ENCODE measurements around the gene ELOF1.
A peak's percentile ranks its signal among the peaks of the same experiment; 100 is the strongest.
"Not testable (repeated sequence)": the region's sequence is repeated elsewhere in the genome, so short reads cannot be mapped to it uniquely, and the experiment has no call there.

ELOF1 gene
- 17.8 to 23.0 reads per million in 2 donors for total RNA-seq

DNA sequence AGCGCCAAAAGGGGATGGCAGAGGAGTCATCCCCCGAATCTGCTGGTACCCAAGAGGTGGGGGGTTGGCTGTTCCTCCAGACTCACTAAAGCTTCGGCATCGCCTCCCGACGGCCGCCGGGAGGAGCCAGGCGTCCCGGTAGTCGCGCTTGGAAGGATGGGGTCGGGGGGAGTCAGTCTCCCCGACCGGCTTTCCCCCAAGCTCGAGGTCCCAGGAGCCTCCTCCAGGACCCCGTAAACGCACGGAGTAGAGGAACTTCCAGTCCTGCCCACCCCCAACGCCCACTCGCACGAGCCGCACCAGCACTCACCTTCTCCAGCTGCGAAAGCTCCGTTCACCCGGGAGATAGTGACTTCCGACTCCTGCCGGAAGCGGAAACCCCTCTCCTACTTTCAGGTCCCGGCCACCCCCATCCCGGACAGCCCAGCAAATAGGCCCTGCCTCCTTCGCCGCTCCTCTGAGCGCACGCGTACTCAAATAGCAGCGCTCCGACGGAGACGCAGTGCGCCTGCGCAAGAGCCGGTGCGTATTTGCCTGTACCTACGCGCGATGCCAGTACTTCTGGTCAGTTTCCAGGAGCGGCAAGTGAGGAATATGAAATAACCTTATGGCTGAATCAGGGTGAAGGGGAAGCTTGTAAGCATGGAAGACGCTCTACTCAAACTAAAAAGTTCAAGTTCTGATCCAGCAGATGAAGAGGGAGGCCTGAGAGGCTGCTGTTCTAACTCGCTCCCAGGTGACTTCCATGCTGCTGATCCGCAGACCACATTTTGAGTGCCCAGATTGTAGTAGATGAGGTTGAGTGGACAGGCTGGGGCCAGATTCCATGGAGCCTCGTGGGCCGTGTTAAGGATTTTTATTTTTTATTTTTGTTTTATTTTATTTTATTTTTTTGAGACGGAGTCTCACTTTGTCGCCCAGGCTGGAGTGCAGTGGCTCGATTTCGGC is at the start of gene ELOF1:
Gene ELOF1 (minus strand): TSS at position 350 of the 948 bp plus-strand sequence. CDS start 4,883 bp downstream, outside the sequence.
- DNase-seq: peak; percentile 91 to 98 (median 95)

DNA sequence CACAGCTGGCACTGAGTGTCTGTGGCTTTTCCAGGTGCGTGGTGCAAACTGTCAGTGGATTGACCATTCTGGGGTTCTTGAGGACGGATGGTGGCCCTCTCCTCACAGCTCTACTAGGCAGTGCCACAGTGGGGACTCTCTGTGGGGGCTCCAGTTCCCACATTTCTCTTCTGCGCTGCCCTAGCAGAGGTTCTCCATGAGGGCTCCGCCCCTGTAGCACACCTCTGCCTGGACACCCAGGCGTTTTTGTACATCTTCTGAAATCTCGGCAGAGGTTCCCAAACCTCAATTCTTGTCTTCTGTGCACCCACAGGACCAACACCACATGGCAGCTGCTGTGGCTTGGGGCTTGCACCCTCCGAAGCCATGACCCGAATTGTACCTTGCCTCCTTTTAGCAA is 47.5 kb upstream of the ELOF1 start:
- no peak for DNase-seq

DNA sequence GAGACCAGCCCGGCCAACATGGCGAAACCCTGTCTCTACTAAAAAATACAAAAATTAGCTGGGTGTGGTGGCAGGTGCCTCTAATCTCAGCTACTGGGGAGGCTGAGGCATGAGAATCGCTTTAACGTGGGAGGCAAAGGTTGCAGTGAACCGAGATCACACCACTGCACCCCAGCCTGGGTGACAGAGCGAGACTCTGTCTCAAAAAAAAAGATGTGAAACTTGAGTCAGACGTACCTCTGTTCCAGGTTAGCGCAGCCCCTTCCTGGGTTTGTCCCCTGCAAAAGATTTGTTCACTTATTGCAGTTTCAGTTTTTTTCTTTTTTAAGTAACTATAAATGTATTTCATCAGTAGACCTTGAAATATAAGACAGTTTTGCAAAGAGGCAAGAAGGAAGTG is 40.7 kb upstream of the ELOF1 start:
- DNase-seq: not testable (repeated sequence)

DNA sequence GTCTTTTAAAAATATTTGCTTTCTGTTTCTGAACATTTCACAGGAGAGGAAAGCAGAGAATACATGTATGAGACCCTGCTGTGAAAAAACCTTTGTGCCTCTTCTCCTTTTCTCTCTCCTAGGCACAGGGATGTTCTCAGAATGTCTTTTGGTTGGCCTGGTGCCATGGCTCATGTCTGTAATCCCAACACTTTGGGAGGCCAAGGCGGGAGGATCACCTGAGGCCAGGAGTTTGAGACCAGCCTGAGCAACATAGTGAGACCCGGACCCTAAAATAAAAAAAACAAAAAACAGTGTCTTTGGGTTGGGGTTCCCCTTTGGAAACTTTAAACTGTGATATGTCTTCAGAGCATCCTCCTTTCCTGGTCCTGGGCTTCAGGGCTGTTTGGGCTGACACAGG is 39.7 kb upstream of the ELOF1 start:
- no peak for DNase-seq

DNA sequence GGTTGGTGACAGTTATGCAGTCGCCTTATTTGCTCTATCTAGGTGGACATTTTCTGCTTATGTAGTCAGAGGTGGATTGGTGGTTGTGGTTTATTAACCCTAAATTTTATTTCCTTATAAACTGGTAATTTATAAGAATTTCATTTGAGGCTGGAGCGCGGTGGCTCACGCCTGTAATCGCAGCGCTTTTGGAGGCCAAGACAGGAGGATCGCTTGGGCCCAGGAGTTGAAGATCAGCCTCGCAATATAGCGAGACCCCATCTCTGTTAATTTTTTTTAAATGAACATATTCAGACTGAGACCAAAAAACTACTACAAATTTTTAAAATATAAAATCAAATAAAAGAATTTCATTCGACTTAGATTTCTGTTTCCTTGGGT is 39.1 kb upstream of the ELOF1 start:
- no peak for DNase-seq

DNA sequence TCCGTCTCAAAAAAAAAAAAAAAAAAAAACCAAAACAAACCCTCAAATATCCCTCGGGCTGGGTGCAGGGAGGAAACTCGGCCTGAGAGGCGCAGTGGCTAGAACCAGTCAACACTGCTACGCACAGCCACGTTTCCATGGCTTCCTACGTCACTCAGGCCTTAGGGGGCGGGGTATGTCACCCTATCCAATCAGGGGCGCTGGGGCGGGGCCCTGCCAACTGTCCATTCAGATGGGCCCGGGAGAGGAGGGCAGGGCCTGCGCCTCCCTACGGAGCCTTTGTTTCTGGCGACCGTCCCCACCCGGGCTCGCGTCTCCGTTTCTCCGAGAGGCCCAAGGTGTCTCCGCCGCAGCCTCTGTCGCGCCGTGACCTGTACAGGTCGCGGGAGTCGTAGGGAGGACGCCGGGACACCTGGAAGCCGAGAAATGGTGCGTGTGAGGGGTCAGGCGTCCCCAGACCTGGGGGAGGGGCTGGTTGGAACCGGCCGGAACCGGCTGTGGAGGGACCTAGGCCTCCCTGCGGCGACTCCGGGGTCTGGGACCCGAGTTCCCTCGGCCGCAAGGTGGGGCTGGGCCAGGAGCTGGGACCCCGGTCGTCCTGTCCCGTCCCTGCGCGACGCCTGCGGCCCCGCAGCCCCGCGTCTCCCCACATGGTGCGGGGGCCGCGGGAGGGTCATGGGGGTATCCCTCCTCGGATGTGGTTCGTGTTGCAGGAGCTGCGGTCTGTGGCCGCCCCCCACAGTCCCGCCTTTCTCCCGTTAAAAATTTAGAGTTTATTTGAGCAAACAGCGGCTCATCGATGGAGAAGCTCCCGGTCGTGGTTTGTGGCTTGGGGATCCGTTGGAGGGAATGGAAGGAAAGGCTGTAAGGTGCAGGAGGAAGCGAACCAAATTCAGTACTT is 38.4 kb upstream of the ELOF1 start, which contains the start of gene ZNF627:
Gene ZNF627 (plus strand): TSS at position 282 of the 901 bp plus-strand sequence. CDS start 145 bp downstream, at position 427.
- DNase-seq: peak; percentile 89 to 99 (median 97)

DNA sequence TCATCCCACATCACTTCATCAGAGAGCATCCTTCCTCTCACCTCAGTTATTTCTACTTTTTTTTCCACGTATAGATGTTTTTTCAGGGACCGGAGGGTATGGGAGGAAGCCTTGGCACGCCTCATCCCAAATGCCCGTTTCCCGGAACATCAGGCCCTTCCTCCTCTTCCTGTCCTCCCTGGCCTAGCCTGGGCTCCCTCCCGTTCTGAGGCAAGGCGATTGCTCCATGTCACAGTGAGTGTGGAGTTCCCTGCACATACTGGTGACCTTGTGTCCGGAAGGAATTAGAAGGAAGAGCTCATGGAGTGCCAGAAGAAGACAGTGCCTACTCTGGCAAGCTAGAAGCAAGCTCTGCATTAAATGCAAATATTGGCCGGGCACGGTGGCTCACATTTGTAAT is 37.1 kb upstream of the ELOF1 start:
- no peak for DNase-seq

DNA sequence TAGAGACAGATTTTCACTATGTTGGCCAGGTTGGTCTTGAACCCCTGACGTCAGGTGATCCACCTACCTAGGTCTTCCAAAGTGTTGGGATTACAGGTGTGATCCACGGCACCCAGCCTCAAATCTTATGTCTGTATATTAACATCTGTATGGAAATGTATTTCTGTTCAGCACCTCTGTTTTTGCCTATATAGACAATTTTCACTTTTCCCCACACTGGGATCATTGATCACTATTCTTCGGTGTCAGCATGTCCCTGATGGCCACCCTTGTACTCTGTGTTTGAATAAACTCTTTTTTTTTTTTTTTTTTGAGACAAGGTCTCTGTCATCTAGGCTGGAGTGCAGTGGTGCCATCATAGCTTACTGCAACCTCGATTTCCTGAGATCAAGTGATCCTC is 35.1 kb upstream of the ELOF1 start:
- DNase-seq: no peak

DNA sequence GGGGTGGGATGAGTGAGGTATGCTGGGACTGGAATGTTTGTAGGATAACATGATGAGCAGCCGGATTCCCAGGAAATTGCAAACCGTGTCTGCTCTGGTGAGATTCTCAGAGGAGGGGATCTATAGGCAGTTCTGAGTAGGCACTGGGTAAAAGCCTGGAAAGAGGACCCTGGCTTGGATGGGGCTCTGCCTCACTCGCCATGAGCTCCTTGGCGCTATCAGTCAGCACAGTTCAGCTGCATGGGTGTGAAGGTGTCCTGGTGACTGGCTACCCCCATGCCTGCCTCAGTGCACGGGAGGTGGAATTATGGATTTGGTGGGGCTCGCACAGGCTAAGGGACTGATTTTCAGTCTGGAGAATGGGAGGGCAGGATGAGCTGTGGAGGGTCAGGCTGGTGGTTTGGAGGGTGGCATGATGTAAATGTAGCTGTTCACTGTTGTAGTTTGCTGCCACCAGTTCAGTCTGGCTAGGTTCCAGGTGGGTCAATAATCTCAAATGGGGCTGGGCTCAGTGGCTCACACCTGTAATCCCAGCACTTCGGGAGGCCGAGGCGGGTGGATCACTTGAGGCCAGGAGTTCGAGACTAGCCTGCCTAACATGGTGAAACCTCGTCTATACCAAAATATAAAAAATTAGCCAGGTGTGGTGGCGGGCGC is 29.1 kb upstream of the ELOF1 start:
- no peak for DNase-seq

DNA sequence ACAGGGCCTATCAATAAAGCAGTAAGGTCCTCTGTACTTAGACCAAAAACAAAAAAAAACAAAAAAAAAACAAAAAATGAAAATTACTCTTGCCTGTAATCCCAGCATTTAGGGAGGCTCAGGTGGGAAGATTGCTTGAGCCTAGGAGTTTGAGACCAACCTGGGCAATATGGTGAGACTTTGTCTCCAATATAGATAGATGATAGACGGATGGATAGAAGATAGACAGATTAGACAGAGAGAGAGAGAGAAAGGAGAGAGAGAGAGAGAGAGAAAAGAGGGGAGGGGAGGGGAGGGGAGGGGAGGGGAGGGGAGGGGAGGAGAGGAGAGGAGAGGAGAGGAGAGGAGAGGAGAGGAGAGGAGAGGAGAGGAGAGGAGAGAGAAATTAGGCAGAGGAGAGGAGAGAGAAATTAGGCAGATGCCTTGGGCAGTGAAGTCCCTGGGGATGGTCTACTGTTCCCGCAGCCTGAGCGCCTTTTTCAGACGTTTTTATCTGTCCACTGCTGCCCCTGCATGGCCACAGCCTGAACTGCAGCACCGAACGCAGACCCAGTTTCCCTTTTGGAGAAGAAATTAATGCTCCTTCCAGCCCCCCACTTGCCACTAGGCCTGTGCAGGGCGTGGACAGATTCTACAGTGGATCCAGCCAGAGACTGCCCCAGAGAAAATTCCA is 28.4 kb upstream of the ELOF1 start:
- peak; percentile 50 to 77 (median 63) for DNase-seq

DNA sequence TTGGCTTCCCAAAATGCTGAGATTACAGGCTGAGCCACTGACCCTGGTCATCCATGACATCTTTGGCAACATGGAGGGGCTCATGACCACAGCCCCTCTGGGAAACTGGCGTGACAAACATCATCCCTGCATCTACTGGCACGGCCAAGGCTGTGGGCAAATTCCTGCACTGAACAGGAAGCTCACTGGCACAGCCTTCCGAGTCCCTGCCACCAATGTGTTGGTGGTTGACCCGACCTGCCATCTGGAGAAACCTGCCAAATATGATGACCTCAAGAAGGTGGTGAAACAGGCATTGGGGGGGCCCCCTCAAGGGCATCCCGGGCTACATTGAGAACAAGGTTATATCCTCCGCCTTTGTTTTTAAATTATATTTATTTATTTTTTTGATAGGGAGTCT is 27.3 kb upstream of the ELOF1 start:
- no peak for DNase-seq

DNA sequence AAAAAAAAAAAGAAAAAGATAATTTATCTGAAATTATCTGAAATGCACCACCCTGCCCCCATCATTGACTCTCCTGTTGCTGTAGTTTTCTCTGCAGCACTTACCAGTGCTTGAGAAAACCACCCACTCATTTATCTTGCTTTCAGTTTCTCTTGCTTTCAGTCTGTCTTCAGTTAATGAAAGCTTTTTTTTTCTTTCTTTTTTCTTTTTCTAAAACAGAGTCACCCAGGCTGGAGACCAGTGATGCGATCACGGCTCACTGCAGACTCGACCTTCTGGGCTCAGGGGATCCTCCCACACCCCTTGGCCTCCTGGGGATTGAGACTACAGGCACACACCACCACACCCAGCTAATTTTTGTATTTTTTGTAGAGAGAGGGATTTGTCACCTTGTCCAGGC is 22.7 kb upstream of the ELOF1 start:
- DNase-seq: peak in 2 of 5 experiments; percentile 8 to 85

DNA sequence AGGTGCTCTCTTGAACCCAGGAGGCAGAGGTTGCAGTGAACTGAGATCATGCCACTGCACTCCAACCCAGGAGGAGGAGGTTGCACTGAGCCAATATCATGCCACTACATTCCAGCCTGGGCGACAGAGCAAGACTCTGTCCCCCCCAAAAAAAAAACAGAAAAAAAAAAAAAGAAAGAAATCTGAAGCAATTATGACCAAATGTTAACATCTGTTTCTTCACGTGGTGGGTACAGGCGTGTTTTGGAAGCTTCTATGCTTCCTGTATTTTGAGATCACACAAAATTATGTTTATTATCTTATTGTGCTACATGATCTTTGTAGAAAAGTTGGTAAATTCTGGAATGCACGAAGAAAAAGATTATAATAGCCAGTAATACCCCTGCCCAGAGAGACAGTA is 21.1 kb upstream of the ELOF1 start:
- no peak for DNase-seq

DNA sequence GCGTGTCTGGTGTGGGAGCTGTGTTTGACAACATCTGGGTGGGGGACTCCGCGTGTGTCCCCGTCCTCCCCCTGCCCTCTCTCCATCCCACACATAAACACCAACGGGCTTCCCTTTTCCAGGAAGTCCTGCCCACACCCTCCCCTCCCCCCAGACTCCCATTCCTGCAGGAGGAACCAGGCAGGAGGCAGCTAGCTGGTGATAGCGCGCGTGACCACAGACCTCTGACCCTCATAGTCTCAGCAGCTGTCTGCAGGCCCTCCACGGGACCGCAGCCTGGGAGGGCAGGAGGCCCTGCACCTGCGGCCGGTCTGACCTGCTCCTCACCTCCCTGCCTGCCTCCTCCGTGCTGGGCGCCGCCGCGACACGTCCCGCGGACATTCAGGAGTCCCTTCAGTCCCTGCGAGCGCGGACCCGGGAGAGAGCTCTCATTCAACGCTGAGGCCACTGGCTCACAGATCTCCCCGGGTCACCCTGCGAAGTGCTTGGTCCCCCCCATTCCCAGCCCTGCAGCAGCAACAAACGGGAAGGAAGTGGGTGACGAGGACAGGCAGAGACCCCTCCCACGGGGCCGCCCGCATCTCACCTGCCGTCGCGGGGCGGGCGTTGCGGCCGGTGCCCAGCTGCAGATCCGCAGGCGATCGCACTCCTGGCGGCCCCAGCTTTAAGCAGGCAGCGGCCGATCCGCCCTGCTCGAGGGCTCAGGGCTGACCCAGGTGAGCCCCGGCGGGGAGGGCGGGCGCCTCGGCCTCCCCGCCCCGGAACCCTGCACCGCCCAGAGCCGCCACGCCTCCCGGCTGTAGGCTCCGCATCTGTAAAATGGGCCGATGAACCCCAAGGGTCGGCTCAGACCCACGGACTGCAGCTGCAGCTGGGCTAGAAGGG is 19.5 kb upstream of the ELOF1 start:
- peak in 3 of 5 experiments; percentile 4 to 67 (median 29) for DNase-seq

DNA sequence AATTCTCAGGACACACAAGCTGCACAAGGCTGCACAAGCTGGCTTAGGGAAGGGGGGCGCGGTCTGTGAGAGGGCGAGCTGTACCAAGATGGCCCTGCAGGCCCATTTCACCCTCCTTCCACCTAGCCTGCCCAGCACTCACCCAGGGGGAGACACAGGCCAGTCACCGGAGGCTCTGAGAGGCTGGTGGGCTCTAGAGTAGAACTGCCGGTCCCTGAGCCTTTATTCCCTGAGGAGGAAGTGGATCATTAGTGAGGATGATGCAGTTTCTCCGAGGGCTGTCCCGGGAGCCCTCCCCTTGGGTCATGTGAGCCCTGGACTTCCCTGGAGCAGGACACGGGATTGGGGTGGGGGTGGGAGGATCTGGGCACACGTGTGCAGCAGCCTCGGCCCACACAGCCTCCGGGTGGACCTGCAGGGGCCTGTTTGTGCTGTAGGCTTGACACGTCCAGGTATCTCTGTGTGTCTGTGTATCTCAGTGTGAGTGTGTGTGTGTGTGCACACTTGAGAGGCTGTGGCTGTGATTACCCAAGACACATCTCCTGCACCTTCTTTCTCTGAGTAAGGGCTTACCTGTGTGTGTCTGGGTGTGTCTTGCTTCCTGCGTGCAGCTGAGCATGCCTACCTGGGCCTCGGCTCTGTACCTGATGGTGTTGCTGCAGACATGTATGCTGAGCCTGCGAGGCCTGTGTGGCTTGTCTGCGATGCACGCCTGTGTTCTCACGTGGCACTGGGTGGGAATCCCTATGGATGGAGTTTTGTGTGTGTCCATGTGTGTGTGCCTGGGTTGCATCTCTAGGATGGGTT is 18.6 kb upstream of the ELOF1 start, which contains the start of gene ACP5:
Gene ACP5 (minus strand): TSS at position 195 of the 807 bp plus-strand sequence. CDS start 328 bp downstream, outside the sequence.
- DNase-seq: no peak

DNA sequence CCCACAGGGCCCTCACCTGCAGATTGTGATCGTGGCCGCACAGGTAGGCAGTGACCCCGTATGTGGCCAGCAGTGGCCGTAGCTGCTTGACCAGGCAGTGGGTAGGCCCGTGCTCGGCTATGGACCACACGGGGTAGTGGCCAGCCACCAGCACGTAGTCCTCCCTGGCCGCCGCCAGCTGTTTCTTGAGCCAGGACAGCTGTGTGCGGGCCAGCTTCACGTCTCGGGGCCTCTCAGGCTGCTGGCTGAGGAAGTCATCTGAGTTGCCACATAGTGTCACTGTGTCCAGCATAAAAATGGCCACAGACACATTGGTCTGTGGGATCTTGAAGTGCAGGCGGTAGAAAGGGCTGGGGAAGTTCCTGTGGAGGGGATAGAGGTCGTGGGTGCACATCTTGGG is 17.2 kb upstream of the ELOF1 start:
- no peak for DNase-seq

DNA sequence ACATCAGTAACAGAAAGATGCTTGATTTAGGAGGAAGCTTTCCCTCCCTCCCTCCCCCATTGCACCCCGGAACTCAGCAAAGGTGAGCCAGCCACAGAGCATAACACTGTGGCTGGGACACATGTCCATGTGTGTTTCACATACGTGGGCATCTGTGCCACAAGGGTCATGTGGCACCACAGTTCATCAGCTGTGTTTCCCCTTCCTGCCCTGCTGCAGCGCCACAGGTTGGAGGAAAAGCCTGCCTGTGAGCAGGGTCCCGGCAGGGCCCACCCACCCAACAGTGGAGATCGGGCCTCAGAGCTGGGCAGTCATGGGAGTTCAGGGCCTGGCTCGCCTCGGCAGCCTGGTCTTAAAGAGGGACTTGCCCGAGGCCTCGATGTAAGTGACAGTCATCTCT is 15.7 kb upstream of the ELOF1 start:
- peak in 1 of 5 experiments; percentile 70 for DNase-seq

DNA sequence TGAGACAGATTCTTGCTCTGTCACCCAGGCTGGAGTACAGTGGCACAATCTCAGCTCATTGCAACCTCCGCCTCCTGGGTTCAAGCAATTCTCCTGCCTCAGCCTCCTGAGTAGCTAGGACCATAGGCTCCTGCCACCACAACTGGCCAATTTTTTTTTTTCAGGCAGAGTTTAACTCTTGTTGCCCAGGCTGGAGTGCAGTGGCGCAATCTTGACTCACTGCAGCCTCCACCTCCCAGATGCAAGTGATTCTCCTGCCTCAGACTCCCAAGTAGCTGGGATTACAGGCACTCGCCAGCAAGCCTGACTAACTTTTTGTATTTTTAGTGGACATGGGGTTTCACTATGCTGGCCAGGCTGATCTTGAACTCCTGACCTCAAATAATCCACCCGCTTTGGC is 14.7 kb upstream of the ELOF1 start:
- DNase-seq: not testable (repeated sequence)

DNA sequence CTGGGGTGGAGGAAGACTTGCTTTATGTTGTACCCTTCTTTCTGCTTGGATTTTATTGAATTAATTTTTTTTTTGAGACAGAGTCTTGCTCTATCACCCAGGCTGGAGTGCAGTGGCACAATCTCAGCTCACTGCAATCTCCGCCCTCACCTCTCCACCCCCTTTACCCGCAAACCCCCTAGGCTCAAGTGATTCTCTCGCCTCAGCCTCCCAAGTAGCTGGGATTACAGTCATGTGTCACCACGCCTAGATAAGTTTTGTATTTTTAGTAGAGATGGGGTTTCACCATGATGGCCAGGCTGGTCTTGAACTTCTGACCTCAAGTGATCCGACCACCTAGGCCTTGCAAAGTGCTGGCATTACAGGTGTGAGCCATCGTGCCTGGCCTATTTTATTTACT is 14.3 kb upstream of the ELOF1 start:
- not testable (repeated sequence) for DNase-seq

DNA sequence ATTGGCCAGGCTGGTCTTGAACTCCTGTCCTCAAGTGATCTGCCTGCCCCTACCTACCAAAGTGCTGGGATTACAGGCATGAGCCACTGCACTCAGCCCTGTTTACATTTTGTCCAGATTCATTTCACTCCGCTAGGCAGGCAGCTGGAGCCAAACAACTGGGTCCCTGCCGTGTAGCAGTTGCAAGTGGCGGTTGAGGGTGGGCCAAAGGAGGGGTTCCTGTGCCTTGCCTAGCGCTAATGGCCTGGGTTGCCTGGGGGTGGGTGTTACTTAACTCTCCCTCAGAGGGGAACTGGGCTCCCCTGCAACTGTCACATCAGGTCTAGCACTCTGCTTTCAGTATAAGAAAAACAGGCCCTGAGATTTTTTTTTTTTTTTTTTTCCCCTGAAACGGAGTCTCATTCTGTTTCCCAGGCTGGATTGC is 11.0 kb upstream of the ELOF1 start:
- no peak for DNase-seq

Measured in T-helper 2 cell (primary cell).